ENCODE measurements around the gene CLTA.

- no peak for TF ChIP-seq CTCF (IDR thresholded peaks at IDR 0.05)
- no peak for TF ChIP-seq EZH2 (IDR thresholded peaks at IDR 0.05)
- TF ChIP-seq EZH2phosphoT487 (IDR thresholded peaks at IDR 0.05), result no peak
Observed at GRCh38 chr9:36153746-36154145, 37.0 kb upstream of the CLTA start.
